ENCODE results near the gene RPL9.
A peak's percentile ranks its signal among the peaks of the same experiment; 100 is the strongest.
"Not testable (repeated sequence)": the region's sequence is repeated elsewhere in the genome, so short reads cannot be mapped to it uniquely, and the experiment has no call there.

Gene RPL9

DNA sequence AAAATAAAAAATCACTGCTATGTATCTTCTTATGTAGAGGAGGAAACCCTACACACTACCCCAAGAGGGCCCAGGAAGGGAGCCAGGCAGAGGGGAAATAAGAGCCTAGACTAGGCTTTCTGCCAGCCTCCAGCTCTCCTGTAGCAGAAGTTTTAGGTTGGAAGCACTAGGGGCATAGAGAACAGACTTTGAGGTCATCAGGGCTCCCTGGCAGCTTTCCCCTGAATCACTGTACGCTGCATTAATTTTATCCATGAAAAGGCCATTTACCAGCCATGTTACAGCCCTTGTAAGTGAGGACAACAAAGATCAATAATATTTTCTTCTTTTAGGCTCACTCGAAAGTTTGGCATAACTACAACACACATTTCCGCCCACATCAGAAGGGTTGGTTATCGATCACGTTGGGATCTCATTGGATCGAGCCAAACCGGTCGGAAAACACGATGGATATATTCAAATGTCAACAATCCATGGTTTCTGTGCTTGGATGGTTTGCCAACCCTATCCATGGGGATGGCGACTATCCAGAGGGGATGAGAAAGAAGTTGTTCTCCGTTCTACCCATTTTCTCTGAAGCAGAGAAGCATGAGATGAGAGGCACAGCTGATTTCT is 24.7 kb downstream of the RPL9 start:
- no peak for DNase-seq
- in situ Hi-C loops (cut with HindIII; ENCODE audit: low pct_ligation_motif_present, low pct_unique_long_range_greater_than_20kb, low sequenced_read_pairs) = no loop called here

DNA sequence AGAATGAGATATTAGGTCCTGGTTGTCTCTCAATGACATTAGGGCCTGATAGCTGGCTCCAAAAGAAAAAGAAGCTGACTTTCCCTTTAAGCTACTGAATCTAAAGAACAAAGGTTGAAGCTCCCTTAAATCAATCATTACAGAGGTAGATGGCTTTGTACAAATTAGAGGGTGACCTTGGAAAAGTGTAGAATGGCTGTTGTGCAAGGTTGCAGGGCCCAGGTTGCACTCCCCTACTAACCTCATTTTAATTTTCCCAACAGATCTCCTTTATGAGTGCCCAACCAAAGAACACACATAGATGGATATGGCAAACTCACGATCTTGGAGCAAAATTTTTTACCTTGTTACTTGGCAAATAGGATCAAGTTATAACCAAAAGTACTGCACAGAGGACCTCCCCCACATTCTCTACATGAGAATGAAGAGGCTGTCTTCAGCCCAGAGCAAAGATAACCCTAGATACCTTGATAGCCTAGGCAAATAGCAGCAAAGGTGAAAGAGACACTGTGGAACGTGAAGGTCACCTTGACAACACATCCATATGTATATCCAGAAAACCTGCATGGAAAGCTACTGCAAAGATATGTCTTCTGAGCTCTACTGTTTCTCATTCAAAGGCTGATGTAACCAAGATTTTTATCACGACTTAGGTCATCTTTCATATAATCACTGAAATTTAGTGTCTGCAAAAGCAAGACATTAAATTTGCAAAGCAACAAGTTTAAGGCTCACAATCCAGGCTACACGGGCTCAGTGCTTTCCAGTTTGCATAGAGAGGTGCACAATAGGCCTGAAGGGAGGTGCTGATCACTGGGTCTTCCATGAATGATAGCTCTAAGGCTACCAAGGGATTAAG is 29.0 kb downstream of the RPL9 start:
- in situ Hi-C loops (cut with HindIII; ENCODE audit: low pct_ligation_motif_present, low pct_unique_long_range_greater_than_20kb, low sequenced_read_pairs) = no loop called here
- DNase-seq = no peak

DNA sequence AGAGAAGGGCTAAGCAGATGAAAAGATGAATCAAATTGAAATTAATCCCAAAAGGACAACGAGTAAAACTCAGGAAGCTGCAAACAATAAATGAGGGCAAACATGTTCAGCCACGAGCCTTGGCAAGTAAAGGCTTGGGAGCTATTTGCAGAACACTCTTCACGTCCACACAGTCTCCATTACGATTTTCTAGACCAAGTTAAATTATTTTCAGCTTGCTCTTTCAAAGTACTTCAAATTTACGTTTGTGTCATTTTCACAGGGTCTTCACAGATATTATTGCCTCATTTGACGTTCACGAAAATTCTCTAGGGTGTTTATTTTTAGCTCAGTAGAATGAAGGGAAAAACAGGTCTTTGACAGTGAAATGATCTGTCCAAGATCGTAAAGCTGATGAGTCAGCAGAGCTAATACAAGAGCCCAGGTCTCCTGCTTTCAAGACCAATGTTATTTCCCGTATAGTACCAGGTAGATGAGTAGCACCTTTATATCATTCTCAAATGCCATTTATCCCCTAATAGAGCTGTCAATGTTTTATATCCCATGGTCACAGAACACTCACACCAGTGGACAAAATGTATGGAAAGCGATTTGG is 31.1 kb downstream of the RPL9 start:
- in situ Hi-C loops (cut with HindIII; ENCODE audit: low pct_ligation_motif_present, low pct_unique_long_range_greater_than_20kb, low sequenced_read_pairs) = no loop called here
- no peak for DNase-seq

DNA sequence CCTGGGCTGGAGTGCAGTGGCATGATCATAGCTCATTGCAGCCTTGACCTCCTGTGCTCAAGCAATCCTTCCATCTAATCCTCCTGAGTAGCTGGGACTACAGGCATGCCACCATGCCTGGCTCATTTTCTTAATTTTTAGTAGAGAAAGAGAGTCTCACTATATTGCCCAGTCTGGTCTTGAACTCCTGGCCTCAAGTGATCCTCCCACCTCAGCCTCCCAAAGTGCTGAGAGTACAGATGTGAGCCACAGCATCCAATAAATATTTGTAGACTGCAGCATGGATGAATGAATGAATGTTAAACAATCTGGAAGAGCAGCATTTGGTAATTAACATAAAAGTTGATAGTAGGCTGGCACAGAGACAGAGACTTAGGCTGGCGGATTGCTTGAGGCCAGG is 32.0 kb downstream of the RPL9 start:
- no peak for DNase-seq
- in situ Hi-C loops (cut with HindIII; ENCODE audit: low pct_ligation_motif_present, low pct_unique_long_range_greater_than_20kb, low sequenced_read_pairs) = no loop called here

DNA sequence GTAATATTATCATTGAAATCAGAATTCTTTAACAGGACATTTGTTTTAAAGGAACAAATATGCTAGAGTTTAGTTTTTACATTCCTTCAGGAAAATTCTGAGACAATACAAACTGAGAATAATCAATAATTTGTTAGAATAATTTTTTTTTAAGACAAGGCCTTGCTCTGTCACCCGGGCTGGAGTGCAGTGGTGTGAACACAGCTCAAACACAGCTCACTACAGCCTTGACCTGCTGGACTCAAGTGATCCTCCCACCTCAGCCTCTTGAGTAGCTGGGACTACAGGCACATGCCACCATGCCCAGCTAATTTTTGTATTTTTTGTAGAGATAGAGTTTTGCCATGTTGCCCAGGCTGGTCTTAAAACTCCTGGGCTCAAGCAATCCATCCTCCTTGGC is 33.4 kb downstream of the RPL9 start:
- in situ Hi-C loops (cut with HindIII; ENCODE audit: low pct_ligation_motif_present, low pct_unique_long_range_greater_than_20kb, low sequenced_read_pairs); DNase-seq: not testable (repeated sequence)

DNA sequence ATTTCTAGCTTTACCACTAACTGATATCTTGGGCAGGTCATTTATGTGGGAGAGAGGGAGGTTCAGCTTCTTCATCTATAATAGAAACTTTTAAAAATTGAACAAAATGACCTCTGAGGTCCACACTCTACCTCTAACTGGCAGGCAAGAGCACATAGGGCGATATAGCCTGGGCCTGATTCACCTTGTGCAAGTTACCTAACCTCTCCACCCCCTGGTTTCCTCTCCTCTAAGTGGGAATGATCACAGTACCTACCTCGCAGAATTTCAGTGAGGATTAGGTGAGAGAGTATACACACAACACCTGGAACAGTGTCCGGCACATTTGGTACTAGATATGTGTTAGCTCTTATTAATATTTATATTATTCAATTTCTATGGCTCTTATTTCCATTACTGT is 36.5 kb downstream of the RPL9 start:
- DNase-seq = no peak
- in situ Hi-C loops (cut with HindIII; ENCODE audit: low pct_ligation_motif_present, low pct_unique_long_range_greater_than_20kb, low sequenced_read_pairs) = no loop called here

DNA sequence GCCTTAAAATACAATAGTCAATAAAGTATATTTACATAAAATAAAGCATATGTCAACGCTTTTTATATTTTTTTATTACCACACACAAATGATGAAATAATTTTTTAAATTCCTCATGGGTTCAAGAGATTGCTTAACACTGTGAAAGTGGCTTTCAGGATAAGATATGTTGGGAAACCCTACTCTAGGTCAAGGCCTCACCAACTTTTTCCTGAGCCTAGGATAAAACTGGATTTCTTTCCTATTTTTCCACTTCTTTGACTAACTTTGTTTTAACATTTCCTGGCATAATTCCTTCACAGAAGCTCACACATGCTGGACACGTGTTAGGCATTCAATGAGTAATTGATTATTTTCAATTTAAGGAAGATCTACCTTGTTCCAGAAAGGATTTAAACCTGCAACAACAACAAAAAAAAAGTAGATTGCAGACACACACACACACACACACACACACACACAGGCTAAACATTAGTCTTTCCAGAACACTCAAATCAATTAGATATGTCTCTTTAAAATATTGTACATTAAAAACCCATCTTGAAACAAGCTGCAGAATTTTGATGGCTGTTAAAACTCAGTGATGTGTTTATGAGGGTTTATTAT is 42.9 kb downstream of the RPL9 start:
- DNase-seq = no peak
- in situ Hi-C loops (cut with HindIII; ENCODE audit: low pct_ligation_motif_present, low pct_unique_long_range_greater_than_20kb, low sequenced_read_pairs) = no loop called here

DNA sequence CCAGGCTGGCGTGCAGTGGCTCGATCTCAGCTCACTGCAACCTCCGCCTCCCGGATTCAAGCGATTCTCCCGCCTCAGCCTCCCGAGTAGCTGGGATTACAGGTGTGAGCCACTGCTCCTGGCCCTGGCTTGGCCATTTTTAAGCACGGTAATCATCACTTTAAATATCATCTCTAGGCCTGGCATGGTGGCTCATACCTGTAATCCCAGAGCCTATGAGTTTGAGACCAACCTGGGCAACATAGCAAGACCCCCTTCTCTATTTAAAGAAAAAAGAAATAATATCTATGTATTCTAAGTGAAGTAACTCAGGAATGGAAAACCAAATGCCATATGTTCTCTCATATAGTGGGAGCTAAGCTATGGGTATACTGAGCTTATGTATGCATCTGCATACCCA is 47.2 kb downstream of the RPL9 start:
- DNase-seq; in situ Hi-C loops (cut with HindIII; ENCODE audit: low pct_ligation_motif_present, low pct_unique_long_range_greater_than_20kb, low sequenced_read_pairs): not testable (repeated sequence)

DNA sequence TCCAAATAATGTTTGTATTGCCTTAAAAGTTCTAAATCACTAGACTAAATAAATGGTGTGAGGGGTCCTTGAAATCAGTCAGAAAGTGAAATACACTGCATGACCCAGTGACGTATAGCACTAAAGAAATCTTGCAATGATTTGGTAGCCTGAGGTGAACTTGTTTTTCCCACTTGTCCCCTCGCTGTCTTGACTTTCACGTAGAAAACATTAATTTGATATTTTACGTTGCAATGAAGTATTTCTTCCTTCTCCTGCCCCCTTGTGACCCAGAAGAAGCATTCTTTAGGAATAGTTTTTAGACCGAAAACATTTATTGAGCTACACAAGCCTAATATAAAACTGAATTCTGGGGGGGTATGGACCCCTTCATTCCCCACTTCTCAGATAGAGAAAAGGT is 48.3 kb downstream of the RPL9 start:
- DNase-seq = peak; percentile 7
- in situ Hi-C loops (cut with HindIII; ENCODE audit: low pct_ligation_motif_present, low pct_unique_long_range_greater_than_20kb, low sequenced_read_pairs) = no loop called here

DNA sequence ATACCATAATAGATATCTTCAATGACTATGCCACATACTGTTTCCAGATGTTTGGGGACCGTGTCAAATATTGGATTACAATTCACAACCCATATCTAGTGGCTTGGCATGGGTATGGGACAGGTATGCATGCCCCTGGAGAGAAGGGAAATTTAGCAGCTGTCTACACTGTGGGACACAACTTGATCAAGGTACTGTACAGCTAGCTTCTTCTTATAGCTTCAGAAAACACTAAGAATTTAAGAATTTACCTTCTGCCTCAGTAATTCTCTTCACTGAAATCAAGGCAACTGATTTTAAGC is 51.2 kb downstream of the RPL9 start:
- in situ Hi-C loops (cut with HindIII; ENCODE audit: low pct_ligation_motif_present, low pct_unique_long_range_greater_than_20kb, low sequenced_read_pairs) = no loop called here
- no peak for DNase-seq

DNA sequence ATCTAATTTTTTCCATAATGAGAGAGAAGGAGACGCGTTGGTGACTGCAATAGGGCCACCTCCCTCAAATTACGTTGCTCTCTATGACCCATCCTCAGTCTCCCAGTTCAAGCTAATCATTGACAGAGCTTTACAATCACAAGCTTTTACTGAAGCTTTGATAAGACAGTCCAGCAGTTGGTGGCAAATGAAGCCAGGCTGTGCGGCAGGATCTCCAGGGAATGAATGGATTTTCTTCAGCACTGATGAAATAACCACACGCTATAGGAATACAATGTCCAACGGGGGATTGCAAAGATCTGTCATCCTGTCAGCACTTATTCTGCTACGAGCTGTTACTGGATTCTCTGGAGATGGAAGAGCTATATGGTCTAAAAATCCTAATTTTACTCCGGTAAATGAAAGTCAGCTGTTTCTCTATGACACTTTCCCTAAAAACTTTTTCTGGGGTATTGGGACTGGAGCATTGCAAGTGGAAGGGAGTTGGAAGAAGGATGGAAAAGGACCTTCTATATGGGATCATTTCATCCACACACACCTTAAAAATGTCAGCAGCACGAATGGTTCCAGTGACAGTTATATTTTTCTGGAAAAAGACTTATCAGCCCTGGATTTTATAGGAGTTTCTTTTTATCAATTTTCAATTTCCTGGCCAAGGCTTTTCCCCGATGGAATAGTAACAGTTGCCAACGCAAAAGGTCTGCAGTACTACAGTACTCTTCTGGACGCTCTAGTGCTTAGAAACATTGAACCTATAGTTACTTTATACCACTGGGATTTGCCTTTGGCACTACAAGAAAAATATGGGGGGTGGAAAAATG is 51.7 kb downstream of the RPL9 start, which contains the start of gene KLB:
Gene KLB (plus strand): TSS at position 168 of the 821 bp plus-strand sequence. CDS start 20 bp downstream, at position 188.
- peak; percentile 52 for DNase-seq
- in situ Hi-C loops (cut with HindIII; ENCODE audit: low pct_ligation_motif_present, low pct_unique_long_range_greater_than_20kb, low sequenced_read_pairs) = no loop called here
